IPS-18c (cell line): Measurements from ENCODE around the gene INPP4B.

ENCODE experiments used
- H3K4me3 ChIP-seq: 2 replicates; pipeline ENCODE4 v1.7.0; 2013; ENCODE audit warnings: low read depth, mild to moderate bottlenecking, low read length, moderate library complexity; ENCODE audit not compliant: insufficient read depth
- H3K9me3 ChIP-seq: one replicate; pipeline ENCODE4 v1.6.1; 2013; ENCODE audit warnings: mild to moderate bottlenecking, low read length, moderate library complexity; ENCODE audit not compliant: control insufficient read depth, insufficient read depth

Gene INPP4B

DNA sequence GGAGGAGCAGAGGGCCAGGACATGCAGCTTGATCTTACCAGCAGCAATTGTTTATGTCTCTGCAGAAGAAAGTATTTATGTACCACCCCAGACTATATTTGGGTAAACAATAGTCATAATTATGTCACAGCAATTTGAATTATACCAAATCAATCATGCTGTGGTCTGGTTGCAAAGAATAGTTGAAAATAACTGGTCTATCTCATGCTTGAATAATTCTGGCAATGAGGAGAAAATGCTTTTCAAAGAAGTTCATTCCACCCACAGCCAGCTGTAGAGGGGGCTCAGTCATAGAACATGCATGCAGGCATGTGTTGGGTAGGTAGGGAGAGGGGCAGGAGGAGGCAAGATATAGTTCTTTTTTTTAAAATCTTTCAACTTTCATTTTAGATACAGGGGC, 810.5 kb downstream of the INPP4B start:
- H3K9me3 ChIP-seq, result no peaks in the 10 kb centered on the region
- no peak overlapping the region for H3K4me3 ChIP-seq

DNA sequence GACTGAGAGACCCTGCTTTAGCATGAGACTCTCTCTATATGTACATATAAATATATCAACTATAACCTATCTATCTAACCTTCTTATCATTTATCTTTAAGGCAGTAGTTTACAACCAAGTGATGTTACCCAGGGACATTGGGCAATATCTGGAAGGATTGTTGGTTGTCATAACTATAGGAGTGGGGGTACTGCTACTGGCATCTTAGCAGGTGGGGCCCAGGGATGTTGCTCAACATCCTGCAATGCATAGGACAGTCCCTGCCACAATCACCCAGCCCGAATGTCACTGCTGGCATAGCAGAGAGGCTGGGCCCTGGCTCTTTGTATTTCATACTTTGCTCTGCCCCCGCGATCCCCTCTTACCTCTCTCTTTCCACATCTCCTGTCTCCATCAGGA, 812.0 kb downstream of the INPP4B start:
- H3K9me3 ChIP-seq, result no peaks in the 10 kb centered on the region
- no peak overlapping the region for H3K4me3 ChIP-seq

DNA sequence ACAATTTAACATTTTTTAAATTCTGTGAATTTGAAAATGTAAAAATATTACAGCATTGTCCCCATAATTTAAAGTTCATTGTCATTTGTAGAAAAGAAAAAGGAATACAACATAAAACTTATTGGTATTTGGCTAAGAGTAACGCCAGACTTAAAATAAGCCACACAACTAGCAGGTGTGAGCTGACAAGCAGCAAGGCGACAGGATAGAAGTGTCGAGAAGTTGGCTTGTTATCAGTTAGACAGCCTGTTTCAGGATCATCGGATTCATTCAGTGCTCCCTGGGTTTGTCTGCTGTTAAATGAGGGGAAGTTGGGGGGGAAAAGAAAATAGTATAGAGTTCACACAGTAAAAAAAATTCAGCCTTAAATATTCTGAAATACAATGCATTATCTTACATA, 816.1 kb downstream of the INPP4B start:
- no peaks in the 10 kb centered on the region for H3K9me3 ChIP-seq

DNA sequence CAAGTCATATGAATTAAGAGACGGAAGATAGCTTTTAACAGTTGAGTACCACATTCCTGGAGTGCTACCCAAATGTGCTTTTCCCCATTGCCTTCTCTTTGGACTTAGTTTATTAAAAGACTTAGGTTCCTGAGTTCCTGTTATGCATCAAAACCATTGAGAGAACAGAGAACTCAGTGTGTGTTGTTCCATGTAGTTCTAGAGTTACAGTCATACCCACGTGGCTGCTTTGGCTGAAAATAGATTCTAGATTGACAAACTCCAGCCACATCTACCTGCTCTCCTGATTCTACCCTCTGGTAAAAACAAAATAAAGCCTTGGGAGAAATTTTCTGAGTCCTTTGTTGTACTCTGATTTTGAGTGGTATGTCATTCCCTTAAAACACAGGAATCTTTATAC, 824.3 kb downstream of the INPP4B start:
- H3K9me3 ChIP-seq, result no peaks in the 10 kb centered on the region
- no peak overlapping the region for H3K4me3 ChIP-seq

More for the DNA sequence above, 816.1 kb downstream of the INPP4B start:
- H3K4me3 ChIP-seq, result no peak overlapping the region

DNA sequence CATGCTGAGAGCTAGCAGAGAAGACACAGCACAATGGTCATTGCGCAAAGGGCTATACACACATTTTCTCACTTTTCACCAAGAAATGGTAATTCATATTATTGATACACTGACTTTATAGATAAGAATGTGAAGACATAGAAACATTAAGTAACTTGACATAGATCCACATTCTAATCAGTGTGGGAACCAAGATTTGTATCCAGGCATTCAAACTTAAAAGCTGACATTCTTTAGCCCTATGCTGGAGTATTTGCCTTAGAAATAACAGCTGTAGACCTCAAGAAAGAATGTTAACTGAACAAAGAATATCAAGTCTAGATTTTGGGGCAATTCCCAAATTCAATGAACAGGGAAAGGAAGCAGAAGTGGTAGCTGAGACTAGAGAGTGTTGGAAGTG, 824.9 kb downstream of the INPP4B start:
- Histone ChIP-seq H3K4me3 (no peak overlapping the region), H3K9me3 (no peaks in the 10 kb centered on the region)

DNA sequence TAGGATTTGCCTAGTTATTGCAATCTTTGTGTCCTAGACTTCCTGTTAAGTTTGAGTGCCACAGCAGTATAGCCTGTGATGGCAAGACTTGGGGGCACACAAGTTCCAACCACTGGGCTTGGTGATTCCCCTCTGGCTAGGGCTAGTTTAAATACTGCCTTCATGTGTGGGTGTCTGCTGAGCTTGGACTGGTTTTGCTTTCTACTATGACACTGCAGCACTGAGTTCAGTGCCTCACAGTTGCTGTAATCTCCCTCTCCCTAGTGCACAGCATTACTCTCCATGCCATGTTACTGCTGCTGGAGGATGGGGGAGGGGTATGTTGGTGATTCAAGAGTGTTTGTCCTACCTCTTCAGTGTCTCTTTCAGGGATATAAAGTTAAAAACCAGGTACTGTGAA, 830.1 kb downstream of the INPP4B start:
- H3K4me3 ChIP-seq, result no peak overlapping the region

DNA sequence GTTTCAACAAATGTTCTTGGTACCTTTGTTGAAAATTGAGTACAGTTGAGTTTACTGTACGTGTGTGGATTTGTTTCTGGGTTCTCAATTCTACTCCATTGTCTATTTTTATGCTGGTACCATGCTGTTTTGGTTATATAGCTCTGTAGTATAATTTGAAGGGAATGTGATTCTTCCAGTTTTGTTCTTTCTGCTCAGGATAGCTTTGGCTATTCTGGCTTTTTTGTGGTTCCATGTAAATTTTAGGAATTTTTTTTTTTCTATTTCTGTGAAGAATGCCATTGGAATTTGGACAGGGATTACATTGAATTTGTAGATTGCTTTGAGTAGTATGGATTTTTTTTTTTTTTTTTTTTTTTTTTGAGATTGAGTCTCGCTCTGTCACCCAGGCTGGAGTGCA, 836.4 kb downstream of the INPP4B start:
- Histone ChIP-seq H3K9me3 (no peaks in the 10 kb centered on the region), H3K4me3 (no peak overlapping the region)

More for the DNA sequence above, 830.1 kb downstream of the INPP4B start:
- H3K9me3 ChIP-seq, result no peaks in the 10 kb centered on the region

DNA sequence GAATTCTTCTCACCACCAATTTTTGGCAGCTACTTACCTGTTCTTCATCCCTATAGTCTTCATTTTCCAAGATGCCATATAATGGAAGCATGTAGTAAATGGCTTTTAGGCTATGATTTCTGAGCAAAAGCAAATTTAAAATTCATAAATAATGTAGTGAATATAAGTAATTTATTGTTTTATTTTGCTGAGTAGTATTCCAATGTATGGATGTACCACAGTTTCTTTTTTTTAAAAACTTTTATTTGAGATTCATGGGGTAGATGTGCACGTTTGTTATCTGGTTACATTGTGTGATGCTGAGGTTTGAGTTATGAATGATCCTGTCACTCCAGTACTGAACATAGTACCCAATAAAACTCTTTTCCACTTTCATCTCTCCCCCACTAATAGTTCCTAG, 840.6 kb downstream of the INPP4B start:
- no peak overlapping the region for H3K4me3 ChIP-seq
- H3K9me3 ChIP-seq, result no peaks in the 10 kb centered on the region

DNA sequence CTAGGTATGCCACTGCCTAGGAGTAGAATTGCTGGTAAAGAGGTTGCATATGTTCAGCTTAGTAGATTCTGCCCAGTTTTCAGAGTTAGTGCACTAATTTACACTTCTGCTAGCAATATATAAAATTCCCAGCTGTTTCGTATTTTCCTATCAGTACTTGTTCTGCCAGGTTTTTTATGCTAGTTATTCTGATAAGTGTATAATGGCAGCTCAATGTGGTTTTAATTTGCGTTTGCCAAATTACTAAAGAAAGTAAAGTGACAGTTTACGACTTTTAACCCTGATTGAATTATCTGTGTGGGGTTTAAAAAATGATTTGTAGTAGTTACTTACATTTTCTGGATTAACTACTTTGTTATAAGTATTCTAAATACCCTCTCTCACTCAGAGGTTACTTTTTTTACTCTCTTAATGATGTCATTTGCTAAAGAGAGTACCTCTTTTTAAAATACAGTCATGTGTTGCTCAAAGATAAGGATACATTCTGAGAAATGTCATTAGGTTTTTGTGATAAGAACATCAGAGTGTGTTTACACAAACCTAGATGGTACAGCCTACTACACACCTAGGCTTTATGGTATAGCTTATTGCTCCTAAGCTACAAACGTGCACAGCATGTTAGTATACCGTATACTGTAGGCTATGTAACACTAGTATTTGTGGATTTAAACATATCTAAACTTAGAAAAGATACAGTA, 846.5 kb downstream of the INPP4B start:
- Histone ChIP-seq H3K4me3 (no peak overlapping the region), H3K9me3 (no peaks in the 10 kb centered on the region)

DNA sequence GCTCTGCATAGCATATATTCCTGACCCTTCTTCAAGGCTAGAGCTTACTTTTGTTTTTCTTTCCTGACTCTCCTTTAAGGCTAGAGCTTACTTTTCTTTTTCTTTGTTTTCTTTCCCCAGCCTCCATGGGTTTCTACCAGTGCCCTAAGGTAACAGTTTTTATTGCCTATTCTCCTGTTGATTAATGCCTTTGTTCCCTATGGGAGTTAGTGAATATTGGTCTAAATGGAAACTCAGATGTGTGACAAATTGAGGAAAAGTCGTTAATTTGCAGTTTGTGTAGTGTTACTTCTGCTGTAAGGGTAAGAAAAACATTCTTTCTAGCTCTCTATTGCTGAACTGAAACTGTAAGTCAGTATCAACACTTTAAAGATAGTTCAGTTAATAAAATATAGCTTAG, 851.0 kb downstream of the INPP4B start:
- H3K9me3 ChIP-seq, result no peaks in the 10 kb centered on the region
- H3K4me3 ChIP-seq, result no peak overlapping the region

DNA sequence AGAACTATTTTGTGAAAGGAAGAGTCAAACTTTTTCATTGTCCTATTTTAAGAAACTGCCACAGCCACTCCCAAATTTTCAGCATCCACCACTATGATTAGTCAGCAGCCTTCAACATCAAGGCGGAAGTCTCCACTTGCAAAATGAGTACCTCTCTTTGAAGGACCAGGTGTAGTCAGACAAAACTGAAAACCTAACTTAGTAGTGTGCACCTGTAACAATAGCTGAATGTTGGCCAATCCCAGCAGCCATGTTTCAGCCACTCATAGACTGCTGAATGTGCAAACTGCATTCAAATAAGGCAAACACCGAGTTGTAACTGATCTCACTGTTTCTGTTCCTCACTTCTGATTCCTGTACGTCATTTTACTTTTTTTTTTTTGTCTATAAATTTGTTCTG, 868.7 kb downstream of the INPP4B start:
- Histone ChIP-seq H3K9me3 (peaks cover 2% of the 10 kb centered on the region), H3K4me3 (no peak overlapping the region)
